GM23338 (cell line): Measurements from ENCODE around the gene ARFIP1.

Experiments
- CREB1 ChIP-seq: fragments of 250-450 bp; sonication (Bioruptor Pico); IDR thresholded peaks from 2 replicates; pipeline ENCODE4 v1.5.0; 2020; ENCODE audit warnings: low read depth, mild to moderate bottlenecking, moderate library complexity
- CTCF ChIP-seq, 2 experiments: fragments of 200-600 bp in 1 of 2; sonication (generic) in 1 of 2; conservative IDR thresholded peaks; 2 replicates each; pipeline versions ENCODE4 v1.5.1 to v1.6.1; 2016 to 2017; ENCODE audit warnings: antibody characterized with exemption in 2 of 2, low read depth in 2 of 2, mild to moderate bottlenecking in 2 of 2, moderate library complexity in 1 of 2
- EZH2 ChIP-seq: fragments of 200-600 bp; sonication (generic); IDR thresholded peaks from one replicate; pipeline ENCODE4 v1.8.0; 2017; ENCODE audit warnings: antibody characterized with exemption, mild to moderate bottlenecking, low read depth; ENCODE audit not compliant: unreplicated experiment
- EZH2phosphoT487 ChIP-seq: fragments of 200-600 bp; sonication (generic); IDR thresholded peaks from one replicate; pipeline ENCODE4 v1.8.1; 2018; ENCODE audit warnings: antibody characterized with exemption; ENCODE audit not compliant: unreplicated experiment
- JUNB ChIP-seq: IDR thresholded peaks from one replicate; pipeline ENCODE4 v1.6.1; 2016; ENCODE audit warnings: antibody characterized with exemption; ENCODE audit not compliant: unreplicated experiment
- POLR2AphosphoS5 ChIP-seq: IDR thresholded peaks from 2 replicates; pipeline ENCODE4 v1.6.1; 2016; ENCODE audit warnings: antibody characterized with exemption, low read depth
- REST ChIP-seq: IDR thresholded peaks from one replicate; pipeline ENCODE4 v1.6.1; 2018; ENCODE audit warnings: antibody characterized with exemption; ENCODE audit not compliant: unreplicated experiment
- STAT1 ChIP-seq: IDR thresholded peaks from one replicate; pipeline ENCODE4 v1.6.1; 2016; ENCODE audit warnings: antibody characterized with exemption; ENCODE audit not compliant: unreplicated experiment
- ZNF114 ChIP-seq: fragments of 250-450 bp; sonication (Bioruptor Pico); IDR thresholded peaks from 2 replicates; pipeline ENCODE4 v1.5.0; 2020; ENCODE audit warnings: mild to moderate bottlenecking, moderate library complexity
- TF ChIP-seq, protein P1 (sequence below): IDR thresholded peaks from 2 replicates; pipeline ENCODE4 v1.6.1; 2016; ENCODE audit warnings: antibody characterized with exemption
- TF ChIP-seq, protein P2 (sequence below): fragments of 250-450 bp; sonication (Bioruptor Pico); IDR thresholded peaks from 2 replicates; pipeline ENCODE4 v1.5.0; 2020; ENCODE audit warnings: mild to moderate bottlenecking, moderate library complexity

DNA sequence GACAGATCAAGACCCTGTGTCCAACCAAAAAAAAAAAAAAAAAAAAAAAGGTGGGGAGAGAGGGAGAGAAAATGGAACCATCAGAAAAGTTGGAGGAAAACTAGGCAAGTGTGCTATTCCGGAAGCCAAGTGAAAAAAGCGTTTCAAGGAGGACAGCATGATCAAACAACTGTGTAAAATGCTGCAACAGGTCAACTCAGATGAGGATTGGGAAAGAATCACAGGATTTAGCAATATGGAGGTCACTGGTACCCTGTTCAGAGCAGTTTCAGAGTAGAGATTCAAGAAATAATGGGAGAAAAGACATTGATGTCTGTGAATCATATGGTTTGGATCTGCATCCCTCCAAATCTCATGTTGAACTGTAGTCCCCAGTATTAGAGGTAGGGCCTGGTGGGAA, 47.8 kb upstream of the ARFIP1 start:
- TF ChIP-seq EZH2phosphoT487 (no peak), CTCF (conservative IDR thresholded peaks at IDR 0.05; ENCODE audit: low read depth in 2 of 2) (no peak), POLR2AphosphoS5 (no peak), EZH2 (no peak), REST (no peak), CREB1 (CRISPR knock-in tag) (no peak), ZNF114 (CRISPR knock-in tag) (no peak), JUNB (no peak), STAT1 (no peak)
- TF ChIP-seq, protein P1, sequence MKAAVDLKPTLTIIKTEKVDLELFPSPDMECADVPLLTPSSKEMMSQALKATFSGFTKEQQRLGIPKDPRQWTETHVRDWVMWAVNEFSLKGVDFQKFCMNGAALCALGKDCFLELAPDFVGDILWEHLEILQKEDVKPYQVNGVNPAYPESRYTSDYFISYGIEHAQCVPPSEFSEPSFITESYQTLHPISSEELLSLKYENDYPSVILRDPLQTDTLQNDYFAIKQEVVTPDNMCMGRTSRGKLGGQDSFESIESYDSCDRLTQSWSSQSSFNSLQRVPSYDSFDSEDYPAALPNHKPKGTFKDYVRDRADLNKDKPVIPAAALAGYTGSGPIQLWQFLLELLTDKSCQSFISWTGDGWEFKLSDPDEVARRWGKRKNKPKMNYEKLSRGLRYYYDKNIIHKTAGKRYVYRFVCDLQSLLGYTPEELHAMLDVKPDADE = no peak
- TF ChIP-seq, protein P2, sequence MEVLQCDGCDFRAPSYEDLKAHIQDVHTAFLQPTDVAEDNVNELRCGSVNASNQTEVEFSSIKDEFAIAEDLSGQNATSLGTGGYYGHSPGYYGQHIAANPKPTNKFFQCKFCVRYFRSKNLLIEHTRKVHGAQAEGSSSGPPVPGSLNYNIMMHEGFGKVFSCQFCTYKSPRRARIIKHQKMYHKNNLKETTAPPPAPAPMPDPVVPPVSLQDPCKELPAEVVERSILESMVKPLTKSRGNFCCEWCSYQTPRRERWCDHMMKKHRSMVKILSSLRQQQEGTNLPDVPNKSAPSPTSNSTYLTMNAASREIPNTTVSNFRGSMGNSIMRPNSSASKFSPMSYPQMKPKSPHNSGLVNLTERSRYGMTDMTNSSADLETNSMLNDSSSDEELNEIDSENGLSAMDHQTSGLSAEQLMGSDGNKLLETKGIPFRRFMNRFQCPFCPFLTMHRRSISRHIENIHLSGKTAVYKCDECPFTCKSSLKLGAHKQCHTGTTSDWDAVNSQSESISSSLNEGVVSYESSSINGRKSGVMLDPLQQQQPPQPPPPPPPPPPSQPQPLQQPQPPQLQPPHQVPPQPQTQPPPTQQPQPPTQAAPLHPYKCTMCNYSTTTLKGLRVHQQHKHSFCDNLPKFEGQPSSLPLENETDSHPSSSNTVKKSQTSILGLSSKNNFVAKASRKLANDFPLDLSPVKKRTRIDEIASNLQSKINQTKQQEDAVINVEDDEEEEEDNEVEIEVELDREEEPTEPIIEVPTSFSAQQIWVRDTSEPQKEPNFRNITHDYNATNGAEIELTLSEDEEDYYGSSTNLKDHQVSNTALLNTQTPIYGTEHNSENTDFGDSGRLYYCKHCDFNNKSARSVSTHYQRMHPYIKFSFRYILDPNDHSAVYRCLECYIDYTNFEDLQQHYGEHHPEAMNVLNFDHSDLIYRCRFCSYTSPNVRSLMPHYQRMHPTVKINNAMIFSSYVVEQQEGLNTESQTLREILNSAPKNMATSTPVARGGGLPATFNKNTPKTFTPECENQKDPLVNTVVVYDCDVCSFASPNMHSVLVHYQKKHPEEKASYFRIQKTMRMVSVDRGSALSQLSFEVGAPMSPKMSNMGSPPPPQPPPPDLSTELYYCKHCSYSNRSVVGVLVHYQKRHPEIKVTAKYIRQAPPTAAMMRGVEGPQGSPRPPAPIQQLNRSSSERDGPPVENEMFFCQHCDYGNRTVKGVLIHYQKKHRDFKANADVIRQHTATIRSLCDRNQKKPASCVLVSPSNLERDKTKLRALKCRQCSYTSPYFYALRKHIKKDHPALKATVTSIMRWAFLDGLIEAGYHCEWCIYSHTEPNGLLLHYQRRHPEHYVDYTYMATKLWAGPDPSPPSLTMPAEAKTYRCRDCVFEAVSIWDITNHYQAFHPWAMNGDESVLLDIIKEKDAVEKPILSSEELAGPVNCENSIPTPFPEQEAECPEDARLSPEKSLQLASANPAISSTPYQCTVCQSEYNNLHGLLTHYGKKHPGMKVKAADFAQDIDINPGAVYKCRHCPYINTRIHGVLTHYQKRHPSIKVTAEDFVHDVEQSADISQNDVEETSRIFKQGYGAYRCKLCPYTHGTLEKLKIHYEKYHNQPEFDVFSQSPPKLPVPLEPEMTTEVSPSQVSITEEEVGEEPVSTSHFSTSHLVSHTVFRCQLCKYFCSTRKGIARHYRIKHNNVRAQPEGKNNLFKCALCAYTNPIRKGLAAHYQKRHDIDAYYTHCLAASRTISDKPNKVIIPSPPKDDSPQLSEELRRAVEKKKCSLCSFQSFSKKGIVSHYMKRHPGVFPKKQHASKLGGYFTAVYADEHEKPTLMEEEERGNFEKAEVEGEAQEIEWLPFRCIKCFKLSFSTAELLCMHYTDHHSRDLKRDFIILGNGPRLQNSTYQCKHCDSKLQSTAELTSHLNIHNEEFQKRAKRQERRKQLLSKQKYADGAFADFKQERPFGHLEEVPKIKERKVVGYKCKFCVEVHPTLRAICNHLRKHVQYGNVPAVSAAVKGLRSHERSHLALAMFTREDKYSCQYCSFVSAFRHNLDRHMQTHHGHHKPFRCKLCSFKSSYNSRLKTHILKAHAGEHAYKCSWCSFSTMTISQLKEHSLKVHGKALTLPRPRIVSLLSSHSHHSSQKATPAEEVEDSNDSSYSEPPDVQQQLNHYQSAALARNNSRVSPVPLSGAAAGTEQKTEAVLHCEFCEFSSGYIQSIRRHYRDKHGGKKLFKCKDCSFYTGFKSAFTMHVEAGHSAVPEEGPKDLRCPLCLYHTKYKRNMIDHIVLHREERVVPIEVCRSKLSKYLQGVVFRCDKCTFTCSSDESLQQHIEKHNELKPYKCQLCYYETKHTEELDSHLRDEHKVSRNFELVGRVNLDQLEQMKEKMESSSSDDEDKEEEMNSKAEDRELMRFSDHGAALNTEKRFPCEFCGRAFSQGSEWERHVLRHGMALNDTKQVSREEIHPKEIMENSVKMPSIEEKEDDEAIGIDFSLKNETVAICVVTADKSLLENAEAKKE = no peak
